Measurements from ENCODE around the gene CALCA.

Gene CALCA

DNA sequence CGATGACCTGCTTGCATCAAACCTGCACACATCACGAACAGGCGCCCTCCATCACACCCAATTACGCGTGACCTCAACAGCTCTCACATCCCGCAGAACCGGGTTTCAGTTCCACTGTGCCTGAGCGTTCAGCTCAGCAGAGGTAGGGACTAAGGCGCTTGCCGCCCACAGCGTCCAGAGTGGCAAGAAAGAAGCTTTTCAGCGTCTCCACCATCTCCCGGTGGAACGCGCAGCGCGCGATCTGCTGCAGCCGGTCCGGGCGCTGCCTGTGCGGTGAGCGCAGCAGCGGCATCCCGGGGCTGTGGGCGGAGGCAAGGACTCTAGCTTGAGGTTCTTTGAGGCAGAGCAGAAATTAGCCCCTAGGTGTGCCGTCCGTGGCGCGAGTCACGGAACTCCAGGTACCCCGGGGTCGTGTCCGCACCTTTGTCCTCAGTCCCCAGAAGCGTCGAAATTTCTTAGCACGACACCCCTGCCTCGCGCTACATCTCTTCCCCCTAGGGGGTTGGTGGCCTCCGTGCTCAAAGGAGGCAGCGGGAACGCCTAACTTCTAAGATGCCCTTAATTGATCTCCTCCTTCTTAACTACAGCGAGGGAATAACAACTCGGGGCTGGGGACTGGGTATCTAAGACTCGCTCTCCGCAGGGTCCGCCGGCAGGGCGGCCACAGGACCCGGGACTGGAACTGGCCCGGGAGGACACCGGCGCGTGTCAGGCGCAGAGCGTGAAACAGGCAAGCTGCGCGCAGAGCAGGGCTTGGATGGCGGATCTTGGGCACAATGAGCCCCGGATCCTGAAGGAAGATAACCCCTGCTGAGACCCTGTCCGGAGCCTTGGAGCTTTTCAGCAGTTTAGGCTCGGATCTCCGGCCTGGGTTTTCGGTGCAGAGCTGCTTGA, 1.7 kb upstream of the CALCA start:
- Histone ChIP-seq H3K9me3 (ENCODE audit: low read length) (no peaks in the 10 kb centered on the region), H3K4me1 (ENCODE audit: insufficient read depth, low read length) (peaks cover 29% of the 10 kb centered on the region), H3K36me3 (ENCODE audit: insufficient read depth, low read length) (no peaks in the 10 kb centered on the region), H3K27me3 (ENCODE audit: control insufficient read depth in 1 of 2, insufficient read depth in 2 of 2, low read length in 2 of 2) (peaks cover 57 to 66% of the 10 kb centered on the region in 2 donors), H3K27ac (ENCODE audit: low read depth, low read length) (no peak overlapping the region), H3K9ac (ENCODE audit: low read length) (no peak overlapping the region), H3K4me3 (ENCODE audit: low read depth in 1 of 2, low read length in 2 of 2) (peak overlapping the region in 1 of 2 donors; percentile 55)

DNA sequence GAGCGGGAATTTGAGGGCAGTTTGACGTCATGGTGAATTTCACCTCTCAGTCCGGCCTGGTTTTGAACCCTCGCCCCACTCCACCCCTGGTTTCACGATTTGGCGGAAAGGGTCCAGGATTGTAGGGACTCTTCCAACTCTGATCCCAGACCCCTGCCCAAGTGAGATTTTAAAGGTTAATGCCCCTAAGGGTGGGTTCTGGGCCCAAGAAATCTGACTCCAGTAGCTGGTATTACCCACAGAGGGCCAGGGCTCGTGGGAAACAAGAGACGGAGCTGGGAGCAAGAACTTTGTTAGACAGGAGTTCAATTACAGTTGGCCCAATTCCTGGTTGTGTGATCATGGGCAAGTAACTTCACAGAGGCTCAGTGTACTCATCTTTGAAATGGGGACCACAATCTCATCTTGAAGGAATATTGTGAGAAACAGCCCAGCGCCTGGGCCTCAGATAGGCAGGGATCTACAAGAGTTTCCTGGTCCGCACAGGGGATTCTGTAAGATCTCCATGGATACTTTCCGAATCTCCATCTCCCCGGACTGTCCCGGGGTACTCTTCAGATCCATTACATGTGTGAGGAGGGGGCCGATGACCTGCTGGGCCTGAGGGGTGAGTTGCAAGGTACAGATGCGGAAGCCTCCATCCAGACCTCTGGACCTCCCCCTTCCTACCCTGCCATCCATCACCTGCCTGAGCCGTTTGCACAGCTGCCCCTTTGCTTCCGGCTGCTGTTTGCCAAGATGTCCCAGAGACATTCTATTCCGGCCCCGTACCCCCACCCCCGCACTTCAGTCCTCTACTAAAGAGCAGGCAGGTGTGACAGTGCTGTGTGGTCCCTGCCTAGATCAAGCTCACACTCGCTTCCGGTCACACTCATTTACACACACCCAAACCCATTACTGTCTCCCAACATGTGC, 687 bp upstream of the CALCA start:
- Histone ChIP-seq H3K4me3 (ENCODE audit: low read depth in 1 of 2, low read length in 2 of 2) (no peak overlapping the region), H3K4me1 (ENCODE audit: insufficient read depth, low read length) (peaks cover 29% of the 10 kb centered on the region), H3K36me3 (ENCODE audit: insufficient read depth, low read length) (no peaks in the 10 kb centered on the region), H3K9ac (ENCODE audit: low read length) (no peak overlapping the region), H3K27me3 (ENCODE audit: control insufficient read depth in 1 of 2, insufficient read depth in 2 of 2, low read length in 2 of 2) (peaks cover 56 to 66% of the 10 kb centered on the region in 2 donors), H3K9me3 (ENCODE audit: low read length) (no peaks in the 10 kb centered on the region), H3K27ac (ENCODE audit: low read depth, low read length) (no peak overlapping the region)

DNA sequence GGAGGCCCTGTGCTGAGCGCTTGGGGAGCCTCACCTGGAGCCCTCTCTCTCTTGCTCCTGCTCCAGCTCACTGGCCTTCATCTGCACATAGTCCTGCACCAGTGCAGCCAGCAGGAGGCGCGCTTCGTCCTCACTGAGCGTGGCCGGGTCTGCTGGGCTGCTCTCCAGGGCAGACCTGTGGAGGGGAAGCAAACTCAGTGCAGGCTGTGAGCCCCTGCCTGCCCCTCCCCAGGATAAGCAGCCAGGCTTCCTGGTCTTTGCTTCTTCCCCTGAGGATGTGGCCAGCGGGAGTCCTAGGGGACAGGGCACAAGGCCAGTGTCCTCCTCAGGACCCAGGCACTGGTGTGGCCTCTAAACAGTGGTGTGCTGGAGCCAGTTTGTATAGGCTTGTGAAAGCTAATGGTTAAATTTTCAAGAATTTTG, 2.2 kb downstream of the CALCA start:
- H3K9me3 ChIP-seq (ENCODE audit: low read length) = no peaks in the 10 kb centered on the region
- H3K36me3 ChIP-seq (ENCODE audit: insufficient read depth, low read length) = no peaks in the 10 kb centered on the region
- no peak overlapping the region for H3K4me3 ChIP-seq (ENCODE audit: low read depth in 1 of 2, low read length in 2 of 2)
- H3K9ac ChIP-seq (ENCODE audit: low read length) = no peak overlapping the region
- H3K27me3 ChIP-seq (ENCODE audit: control insufficient read depth in 1 of 2, insufficient read depth in 2 of 2, low read length in 2 of 2) = peaks cover 37 to 48% of the 10 kb centered on the region in 2 donors
- no peak overlapping the region for H3K27ac ChIP-seq (ENCODE audit: low read depth, low read length)
- H3K4me1 ChIP-seq (ENCODE audit: insufficient read depth, low read length) = peaks cover 24% of the 10 kb centered on the region

DNA sequence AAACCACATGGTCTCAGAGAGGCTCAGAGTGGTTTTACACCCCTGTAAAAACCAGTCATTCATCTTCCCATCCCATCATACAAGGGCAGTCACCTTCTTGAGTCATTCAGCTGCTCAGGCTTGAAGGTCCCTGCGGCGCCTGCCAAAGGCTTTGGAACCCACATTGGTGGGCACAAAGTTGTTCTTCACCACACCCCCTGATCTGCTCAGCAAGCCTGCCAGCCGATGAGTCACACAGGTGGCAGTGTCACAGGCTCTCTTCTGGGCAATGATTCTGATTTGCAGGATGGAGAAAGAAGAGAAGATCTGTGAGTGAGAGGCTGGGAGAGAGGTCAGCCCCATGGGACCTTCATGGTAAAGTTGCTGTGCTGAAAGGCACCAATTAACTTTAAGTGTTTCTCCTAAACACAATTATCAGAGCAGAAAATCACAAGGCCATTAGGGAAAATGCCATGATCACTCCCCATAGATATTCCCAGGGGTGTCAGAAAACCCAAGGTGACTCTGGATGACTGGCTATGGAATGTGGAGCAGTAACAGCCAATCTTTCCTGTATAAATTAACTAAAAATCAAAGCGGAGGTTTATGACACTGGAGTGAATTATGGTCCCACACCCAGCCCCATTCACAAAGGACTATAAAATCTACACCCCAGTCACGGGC, 4.4 kb downstream of the CALCA start:
- Histone ChIP-seq H3K9me3 (ENCODE audit: low read length) (no peaks in the 10 kb centered on the region), H3K9ac (ENCODE audit: low read length) (no peak overlapping the region), H3K4me3 (ENCODE audit: low read depth in 1 of 2, low read length in 2 of 2) (no peak overlapping the region), H3K36me3 (ENCODE audit: insufficient read depth, low read length) (no peaks in the 10 kb centered on the region), H3K27me3 (ENCODE audit: control insufficient read depth in 1 of 2, insufficient read depth in 2 of 2, low read length in 2 of 2) (peaks cover 16 to 26% of the 10 kb centered on the region in 2 donors), H3K27ac (ENCODE audit: low read depth, low read length) (no peak overlapping the region), H3K4me1 (ENCODE audit: insufficient read depth, low read length) (peaks cover 8% of the 10 kb centered on the region)

GRCh38 chr11:14956111-14956510, 16.0 kb downstream of the CALCA start:
- H3K27me3 ChIP-seq (ENCODE audit: control insufficient read depth in 1 of 2, insufficient read depth in 2 of 2, low read length in 2 of 2) = no peaks in the 10 kb centered on the region
- no peak overlapping the region for H3K4me3 ChIP-seq (ENCODE audit: low read depth in 1 of 2, low read length in 2 of 2)
- no peaks in the 10 kb centered on the region for H3K4me1 ChIP-seq (ENCODE audit: insufficient read depth, low read length)
- no peaks in the 10 kb centered on the region for H3K36me3 ChIP-seq (ENCODE audit: insufficient read depth, low read length)
- no peak overlapping the region for H3K27ac ChIP-seq (ENCODE audit: low read depth, low read length)
- H3K9me3 ChIP-seq (ENCODE audit: low read length) = no peaks in the 10 kb centered on the region
- no peak overlapping the region for H3K9ac ChIP-seq (ENCODE audit: low read length)

GRCh38 chr11:14954581-14954980, 17.6 kb downstream of the CALCA start:
- Histone ChIP-seq H3K36me3 (ENCODE audit: insufficient read depth, low read length) (no peaks in the 10 kb centered on the region), H3K9me3 (ENCODE audit: low read length) (no peaks in the 10 kb centered on the region), H3K27me3 (ENCODE audit: control insufficient read depth in 1 of 2, insufficient read depth in 2 of 2, low read length in 2 of 2) (no peaks in the 10 kb centered on the region), H3K4me1 (ENCODE audit: insufficient read depth, low read length) (no peaks in the 10 kb centered on the region), H3K27ac (ENCODE audit: low read depth, low read length) (no peak overlapping the region), H3K4me3 (ENCODE audit: low read depth in 1 of 2, low read length in 2 of 2) (no peak overlapping the region), H3K9ac (ENCODE audit: low read length) (no peak overlapping the region)

DNA sequence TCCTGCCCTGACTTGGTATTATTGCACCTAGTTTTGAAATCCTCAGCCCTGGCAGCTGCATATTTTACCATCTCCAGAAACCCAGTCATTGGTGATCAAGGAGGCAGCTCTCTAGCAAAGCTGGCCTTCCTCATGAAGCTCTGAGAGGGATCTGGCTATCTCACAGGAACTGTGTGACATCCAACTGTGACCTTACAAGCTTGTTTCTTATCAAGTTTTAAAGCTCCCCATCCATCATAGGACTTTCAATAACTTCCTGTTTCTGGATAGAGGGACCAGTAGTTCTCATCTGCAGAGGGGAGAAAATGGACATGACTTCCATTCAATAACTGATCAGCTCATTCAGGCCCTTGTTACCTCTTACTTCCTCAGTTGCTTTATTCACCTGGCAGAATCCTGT, 18.2 kb downstream of the CALCA start:
- H3K9me3 ChIP-seq (ENCODE audit: low read length) = no peaks in the 10 kb centered on the region

GRCh38 chr11:14949437-14950147, 22.6 kb downstream of the CALCA start:
- Histone ChIP-seq H3K4me3 (ENCODE audit: low read depth in 1 of 2, low read length in 2 of 2) (no peak overlapping the region), H3K36me3 (ENCODE audit: insufficient read depth, low read length) (no peaks in the 10 kb centered on the region), H3K9ac (ENCODE audit: low read length) (no peak overlapping the region), H3K4me1 (ENCODE audit: insufficient read depth, low read length) (no peaks in the 10 kb centered on the region), H3K9me3 (ENCODE audit: low read length) (no peaks in the 10 kb centered on the region), H3K27ac (ENCODE audit: low read depth, low read length) (no peak overlapping the region), H3K27me3 (ENCODE audit: control insufficient read depth in 1 of 2, insufficient read depth in 2 of 2, low read length in 2 of 2) (no peaks in the 10 kb centered on the region)

More for the DNA sequence above, 18.2 kb downstream of the CALCA start:
- Histone ChIP-seq H3K27ac (ENCODE audit: low read depth, low read length) (no peak overlapping the region), H3K9ac (ENCODE audit: low read length) (no peak overlapping the region), H3K4me3 (ENCODE audit: low read depth in 1 of 2, low read length in 2 of 2) (no peak overlapping the region), H3K36me3 (ENCODE audit: insufficient read depth, low read length) (no peaks in the 10 kb centered on the region), H3K27me3 (ENCODE audit: control insufficient read depth in 1 of 2, insufficient read depth in 2 of 2, low read length in 2 of 2) (no peaks in the 10 kb centered on the region), H3K4me1 (ENCODE audit: insufficient read depth, low read length) (no peaks in the 10 kb centered on the region)

- no peaks in the 10 kb centered on the region for H3K9me3 ChIP-seq (ENCODE audit: low read length)
- no peak overlapping the region for H3K9ac ChIP-seq (ENCODE audit: low read length)
- H3K4me3 ChIP-seq (ENCODE audit: low read depth in 1 of 2, low read length in 2 of 2) = no peak overlapping the region
- no peaks in the 10 kb centered on the region for H3K4me1 ChIP-seq (ENCODE audit: insufficient read depth, low read length)
- no peaks in the 10 kb centered on the region for H3K36me3 ChIP-seq (ENCODE audit: insufficient read depth, low read length)
- no peaks in the 10 kb centered on the region for H3K27me3 ChIP-seq (ENCODE audit: control insufficient read depth in 1 of 2, insufficient read depth in 2 of 2, low read length in 2 of 2)
- no peak overlapping the region for H3K27ac ChIP-seq (ENCODE audit: low read depth, low read length)
Measured at GRCh38 chr11:14942745-14943144, 29.4 kb downstream of the CALCA start.

DNA sequence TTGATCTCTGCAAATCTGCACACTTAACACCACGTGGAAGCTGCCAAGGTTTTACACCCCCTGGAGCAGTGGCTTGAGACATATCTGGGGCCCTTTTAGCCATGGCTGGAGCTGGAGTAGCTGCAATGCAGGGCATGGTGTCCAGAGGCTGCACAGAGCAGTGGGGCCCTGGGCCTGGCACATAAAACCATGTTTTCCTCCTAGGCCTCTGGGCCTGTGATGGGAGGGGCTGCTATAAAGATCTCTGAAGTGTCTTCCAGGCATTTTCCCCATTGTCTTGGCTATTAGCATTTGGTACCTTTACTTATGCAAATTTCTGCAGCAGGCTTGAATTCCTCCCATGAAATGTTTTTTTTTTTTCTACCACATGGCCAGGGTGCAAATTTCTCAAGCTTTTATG, 33.2 kb downstream of the CALCA start:
- Histone ChIP-seq H3K36me3 (ENCODE audit: insufficient read depth, low read length) (no peaks in the 10 kb centered on the region), H3K27ac (ENCODE audit: low read depth, low read length) (no peak overlapping the region), H3K4me3 (ENCODE audit: low read depth in 1 of 2, low read length in 2 of 2) (no peak overlapping the region), H3K4me1 (ENCODE audit: insufficient read depth, low read length) (no peaks in the 10 kb centered on the region), H3K9ac (ENCODE audit: low read length) (no peak overlapping the region), H3K9me3 (ENCODE audit: low read length) (no peaks in the 10 kb centered on the region), H3K27me3 (ENCODE audit: control insufficient read depth in 1 of 2, insufficient read depth in 2 of 2, low read length in 2 of 2) (no peaks in the 10 kb centered on the region)

Measured in muscle layer of colon (tissue), 2 donors.